GM12878 (cell line): ENCODE data around the gene FAM187B. TPM values are rescaled to one million over a fixed set of nuclear protein-coding genes. Genes with fewer than 3 reads are reported as not detected.

Experiments used
- ATF2 ChIP-seq: IDR thresholded peaks from 2 replicates; pipeline ENCODE4 v1.6.1; 2012; ENCODE audit warnings: low read length, inconsistent platforms
- BCL11A ChIP-seq: IDR thresholded peaks from 2 replicates; pipeline ENCODE4 v1.6.1; 2011; ENCODE audit warnings: low read depth, low read length
- E4F1 ChIP-seq: fragments of 450-650 bp; IDR thresholded peaks from 2 replicates; pipeline ENCODE4 v1.6.1; 2018; ENCODE audit warnings: borderline replicate concordance, mild to moderate bottlenecking; ENCODE audit not compliant: partially characterized antibody
- GABPA ChIP-seq: IDR thresholded peaks from 2 replicates; pipeline ENCODE4 v1.6.1; 2014; ENCODE audit warnings: antibody characterized with exemption, low read depth, mild to moderate bottlenecking, inconsistent platforms
- JUND ChIP-seq: IDR thresholded peaks from 2 replicates; pipeline ENCODE4 v1.6.1; 2012; ENCODE audit warnings: low read depth, mild to moderate bottlenecking, low read length, improper control_type of control experiment, moderate library complexity
- NFXL1 ChIP-seq: fragments of 450-650 bp; IDR thresholded peaks from 2 replicates; pipeline ENCODE4 v1.6.1; 2017; ENCODE audit warnings: antibody characterized with exemption, mild to moderate bottlenecking, borderline replicate concordance
- NFYB ChIP-seq: IDR thresholded peaks from 2 replicates; pipeline ENCODE4 v1.6.1; 2011; ENCODE audit warnings: low read depth, mild to moderate bottlenecking, low read length, improper control_type of control experiment, moderate library complexity; ENCODE audit not compliant: insufficient read depth
- NR2F1 ChIP-seq: fragments of 450-650 bp; conservative IDR thresholded peaks from 2 replicates; pipeline ENCODE4 v1.6.1; 2017; ENCODE audit warnings: mild to moderate bottlenecking
- NRF1 ChIP-seq: conservative IDR thresholded peaks from 2 replicates; pipeline ENCODE4 v1.6.1; 2011; ENCODE audit warnings: mild to moderate bottlenecking, low read depth, low read length, improper control_type of control experiment
- PKNOX1 ChIP-seq: fragments of 450-650 bp; IDR thresholded peaks from 2 replicates; pipeline ENCODE4 v1.6.1; 2016; ENCODE audit warnings: mild to moderate bottlenecking
- POU2F2 ChIP-seq: IDR thresholded peaks from 3 replicates; pipeline ENCODE4 v1.6.1; 2011; ENCODE audit warnings: low read depth, mild to moderate bottlenecking, low read length, borderline replicate concordance
- RAD51 ChIP-seq: fragments of 450-650 bp; IDR thresholded peaks from 2 replicates; pipeline ENCODE4 v1.6.1; 2016; ENCODE audit warnings: moderate library complexity, mild to moderate bottlenecking, inconsistent platforms
- RFX5 ChIP-seq: IDR thresholded peaks from 2 replicates; pipeline ENCODE4 v1.6.1; 2011; ENCODE audit warnings: low read depth, low read length, improper control_type of control experiment
- RUNX3 ChIP-seq: IDR thresholded peaks from 2 replicates; pipeline ENCODE4 v1.6.1; 2012; ENCODE audit warnings: low read length, inconsistent platforms
- SIN3A ChIP-seq: IDR thresholded peaks from 2 replicates; pipeline ENCODE4 v1.6.1; 2012; ENCODE audit warnings: low read depth, low read length, improper control_type of control experiment
- SMARCA5 ChIP-seq: fragments of 450-650 bp; IDR thresholded peaks from 2 replicates; pipeline ENCODE4 v1.6.1; 2017; ENCODE audit warnings: mild to moderate bottlenecking
- WRNIP1 ChIP-seq: IDR thresholded peaks from 2 replicates; pipeline ENCODE4 v1.6.1; 2011; ENCODE audit warnings: low read depth, low read length, improper control_type of control experiment, borderline replicate concordance
- ZBTB4 ChIP-seq: fragments of 450-650 bp; formaldehyde crosslinking; IDR thresholded peaks from 2 replicates; pipeline ENCODE4 v1.4.0; 2022; ENCODE audit warnings: mild to moderate bottlenecking, moderate library complexity
- ZNF622 ChIP-seq: fragments of 450-650 bp; IDR thresholded peaks from 2 replicates; pipeline ENCODE4 v1.6.1; 2017; ENCODE audit warnings: mild to moderate bottlenecking, inconsistent platforms
- polyA plus RNA-seq, 11 experiments: library from polyadenylated mRNA; depleted of rRNA in 4 of 11; unstranded in 6 of 11; stranded (reverse) in 5 of 11; fragments of >200 nt; fragmentation: Nextera tagmentation in 4 of 11; fragmentation: Illumina TruSeq in 1 of 11; extraction: Ambion mirVana in 4 of 11; extraction: Trizol in 1 of 11; gene quantifications; 1 replicate in 1 of 11; 2 replicates in 10 of 11; pipeline versions ENCODE4 v1.2.1 to v1.2.3, GENCODE V29; 2011 to 2016; ENCODE audit warnings: inconsistent platforms in 2 of 11, missing spikeins in 2 of 11, low read depth in 1 of 11
- total RNA-seq, 4 experiments: library from RNA; depleted of rRNA in 3 of 4; stranded (reverse); fragments of >200 nt in 3 of 4; fragmentation: Illumina TruSeq in 1 of 4; extraction: Trizol in 1 of 4; gene quantifications; 2 replicates each; pipeline versions ENCODE4 v1.2.1 to v1.2.3, GENCODE V29; 2013 to 2021

FAM187B gene
- total and polyA plus RNA-seq, 10 of the 15 experiments (the other 5 are each of a cell fraction or from before 2014, with no cell fraction given) = 0.05 TPM; not detected in 9

- TF ChIP-seq JUND (0 out of 2 replicates have a peak, but pooled peaks have one; percentile 11), RAD51 (no peak), RFX5 (peak; percentile 58; the same call in 1 of the 2 replicates), GABPA (no peak), NFXL1 (no peak), ZBTB4 (CRISPR knock-in tag) (peak; percentile 92), ATF2 (peak; percentile 44; the same call in 1 of the 2 replicates), RUNX3 (peak; percentile 79), WRNIP1 (no peak), BCL11A (peak; percentile 98), SIN3A (no peak), PKNOX1 (peak; percentile 69), SMARCA5 (peak; percentile 100), NR2F1 (peak; percentile 73), NRF1 (no peak), POU2F2 (peak; percentile 95), ZNF622 (no peak), E4F1 (peak; percentile 44), NFYB (0 out of 2 replicates have a peak, but pooled peaks have one; percentile 16)
Observed at GRCh38 chr19:35204799-35205732, 23.5 kb downstream of the FAM187B start (continued).
